H1 (cell line): ENCODE measurements around the gene SQOR. TPM values are rescaled to one million over a fixed set of nuclear protein-coding genes. Genes with fewer than 3 reads are reported as not detected.

Source experiments
- CHD1 ChIP-seq: IDR thresholded peaks from 2 replicates; pipeline ENCODE4 v1.6.1; 2012; ENCODE audit warnings: low read depth, low read length, improper control_type of control experiment
- HDAC6 ChIP-seq: IDR thresholded peaks from one replicate; pipeline ENCODE4 v1.7.1; 2012; ENCODE audit warnings: low read depth, mild to moderate bottlenecking, inconsistent platforms, low read length, moderate library complexity
- polyA plus RNA-seq, 7 experiments: library from polyadenylated mRNA; depleted of rRNA in 3 of 7; stranded (reverse) in 5 of 7; unstranded in 2 of 7; fragments of >200 nt in 5 of 7; fragments of 200-250 nt in 2 of 7; gene quantifications; 1 replicate in 5 of 7; 2 replicates in 1 of 7; 4 replicates in 1 of 7; pipeline versions ENCODE4 v1.2.1 to v1.2.3, GENCODE V29; 2011 to 2013; ENCODE audit warnings: missing spikeins in 2 of 7, mixed read lengths in 2 of 7
- total RNA-seq: library from RNA; stranded (reverse); fragmentation: NEBNext Ultra II Directional; extraction: Animal tissue kit (Norgen Biotek cat#: 25700); gene quantifications from 2 replicates; pipeline ENCODE4 v1.2.1, GENCODE V29; 2021

SQOR gene
- total and polyA plus RNA-seq, 2 of the 8 experiments (the other 6 are each of a cell fraction or from before 2014, with no cell fraction given) = 0.20 to 0.22 TPM

DNA sequence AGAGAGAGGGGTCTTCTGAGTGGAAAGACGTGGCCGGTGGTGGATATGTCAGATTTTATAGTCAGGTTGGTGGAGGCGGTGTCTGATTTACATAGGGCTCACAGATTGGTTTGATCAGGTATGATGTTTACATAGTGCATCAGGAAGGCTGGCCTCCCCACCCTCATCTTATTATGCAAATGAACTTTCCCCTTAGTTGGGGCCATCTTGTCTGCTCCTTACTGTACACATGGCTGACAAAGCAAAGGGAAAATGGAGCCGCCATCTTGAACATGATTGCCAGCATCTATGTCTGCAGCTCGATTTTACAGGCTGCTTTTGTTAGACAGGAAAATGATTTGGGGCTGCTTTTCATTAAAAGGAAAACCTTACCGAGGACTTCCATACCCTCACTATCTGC lies 19.9 kb downstream of the SQOR start (continued):
- no peak for TF ChIP-seq HDAC6
- no peak for TF ChIP-seq CHD1
